Measurements from ENCODE around the gene PFKFB4.

DNA sequence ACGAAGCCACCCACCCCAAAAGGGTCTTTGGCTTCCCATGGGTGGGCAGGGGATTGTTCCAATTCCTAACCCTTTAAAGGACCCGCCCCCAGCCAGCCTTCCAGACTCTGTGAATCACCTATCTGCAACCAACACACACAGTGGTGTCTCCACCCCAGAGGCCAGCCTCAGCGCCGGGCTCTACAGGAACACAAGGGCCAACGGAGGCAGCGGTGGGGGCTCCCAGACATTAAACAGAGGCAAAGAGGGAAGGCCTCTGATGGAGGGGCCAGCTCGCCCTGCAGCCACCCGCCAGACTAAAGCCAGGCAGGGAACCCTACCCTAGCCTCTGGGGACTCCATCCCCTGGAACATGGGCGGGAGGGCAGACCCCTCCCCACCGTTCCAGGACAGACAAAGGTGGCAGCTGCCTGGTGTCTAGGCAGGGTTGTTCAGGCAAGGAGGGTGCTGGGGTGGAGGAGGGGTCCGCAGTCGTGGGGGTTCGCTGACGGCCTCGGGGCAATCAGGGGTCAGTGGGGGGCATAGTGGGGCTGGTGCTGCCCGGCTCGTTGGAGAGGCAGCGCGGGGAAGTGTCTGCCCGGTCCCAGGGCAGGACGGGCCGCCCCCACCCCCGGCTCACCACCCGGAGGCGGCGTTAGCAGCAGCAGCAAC, 53.1 kb downstream of the PFKFB4 start:
- TF ChIP-seq, protein P1, sequence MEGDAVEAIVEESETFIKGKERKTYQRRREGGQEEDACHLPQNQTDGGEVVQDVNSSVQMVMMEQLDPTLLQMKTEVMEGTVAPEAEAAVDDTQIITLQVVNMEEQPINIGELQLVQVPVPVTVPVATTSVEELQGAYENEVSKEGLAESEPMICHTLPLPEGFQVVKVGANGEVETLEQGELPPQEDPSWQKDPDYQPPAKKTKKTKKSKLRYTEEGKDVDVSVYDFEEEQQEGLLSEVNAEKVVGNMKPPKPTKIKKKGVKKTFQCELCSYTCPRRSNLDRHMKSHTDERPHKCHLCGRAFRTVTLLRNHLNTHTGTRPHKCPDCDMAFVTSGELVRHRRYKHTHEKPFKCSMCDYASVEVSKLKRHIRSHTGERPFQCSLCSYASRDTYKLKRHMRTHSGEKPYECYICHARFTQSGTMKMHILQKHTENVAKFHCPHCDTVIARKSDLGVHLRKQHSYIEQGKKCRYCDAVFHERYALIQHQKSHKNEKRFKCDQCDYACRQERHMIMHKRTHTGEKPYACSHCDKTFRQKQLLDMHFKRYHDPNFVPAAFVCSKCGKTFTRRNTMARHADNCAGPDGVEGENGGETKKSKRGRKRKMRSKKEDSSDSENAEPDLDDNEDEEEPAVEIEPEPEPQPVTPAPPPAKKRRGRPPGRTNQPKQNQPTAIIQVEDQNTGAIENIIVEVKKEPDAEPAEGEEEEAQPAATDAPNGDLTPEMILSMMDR (IDR thresholded peaks at IDR 0.05; ENCODE audit: low read depth, low read length) = no peak
- TF ChIP-seq POLR2A (IDR thresholded peaks at IDR 0.05; ENCODE audit: extremely low read depth, insufficient read length) = no peak
- TF ChIP-seq MYC (IDR thresholded peaks at IDR 0.05; ENCODE audit: low read depth, low read length) = no peak
